WTC11 (cell line): ENCODE results near the gene DDX28. TPM values are rescaled to one million over a fixed set of nuclear protein-coding genes. Genes with fewer than 3 reads are reported as not detected.

ENCODE experiments used
- ATAC-seq: fragments of 200-7000 bp; cut with Tn5 transposase; 2 replicates; pipeline ENCODE4 v1.10.0; 2021; ENCODE audit warnings: mild to moderate bottlenecking, moderate library complexity
- CTCF ChIA-PET: fragments of 300-600 bp; sonication (Branson Sonifier 250); formaldehyde crosslinking; loops from one replicate; lab custom pipeline; 2021; ENCODE audit warnings: antibody characterized with exemption; lab: Charles Lee
- POLR2A ChIA-PET: fragments of 350-600 bp; sonication (Branson Sonifier 250); formaldehyde crosslinking; loops from one replicate; lab custom pipeline; 2021; ENCODE audit warnings: antibody characterized with exemption; lab: Charles Lee
- DNase-seq: peaks from one replicate; pipeline ENCODE4 v3.0.0; 2021; ENCODE audit warnings: low spot score
- H3K27ac Mint-ChIP-seq: 2 replicates; pipeline ENCODE4 v1.8.0; 2021; ENCODE audit warnings: mixed read lengths
- H3K27me3 Mint-ChIP-seq: 2 replicates; pipeline ENCODE4 v1.8.0; 2021; ENCODE audit warnings: low read depth, mild to moderate bottlenecking, moderate library complexity, mixed read lengths
- H3K36me3 Mint-ChIP-seq: 2 replicates; pipeline ENCODE4 v1.8.0; 2021; ENCODE audit warnings: mixed read lengths
- H3K4me1 Mint-ChIP-seq: 2 replicates; pipeline ENCODE4 v1.8.0; 2022; ENCODE audit warnings: mixed read lengths
- H3K4me3 Mint-ChIP-seq: 2 replicates; pipeline ENCODE4 v1.8.0; 2021; ENCODE audit warnings: mild to moderate bottlenecking, moderate library complexity, mixed read lengths
- H3K9me3 Mint-ChIP-seq: 2 replicates; pipeline ENCODE4 v1.8.0; 2021; ENCODE audit warnings: mixed read lengths
- CBFB ChIP-seq: sonication (generic); formaldehyde crosslinking; IDR thresholded peaks from 2 replicates; pipeline ENCODE4 v1.8.1; 2022; ENCODE audit warnings: mild to moderate bottlenecking, low read depth, missing genetic modification reagents
- FOXJ3 ChIP-seq: sonication (generic); formaldehyde crosslinking; IDR thresholded peaks from 2 replicates; pipeline ENCODE4 v1.9.0; 2021; ENCODE audit warnings: missing genetic modification reagents, mild to moderate bottlenecking, borderline replicate concordance
- JAZF1 ChIP-seq: fragments of 250-450 bp; sonication (Bioruptor Pico); IDR thresholded peaks from 2 replicates; pipeline ENCODE4 v1.9.0; 2021; ENCODE audit warnings: moderate library complexity, mild to moderate bottlenecking, inconsistent platforms
- KAT7 ChIP-seq: sonication (generic); formaldehyde crosslinking; IDR thresholded peaks from 2 replicates; pipeline ENCODE4 v1.8.1; 2023; ENCODE audit warnings: missing genetic modification reagents, mild to moderate bottlenecking, borderline replicate concordance
- MLX ChIP-seq: sonication (generic); formaldehyde crosslinking; IDR thresholded peaks from 2 replicates; pipeline ENCODE4 v1.8.1; 2023; ENCODE audit warnings: mild to moderate bottlenecking, missing genetic modification reagents, moderate library complexity
- MYBL2 ChIP-seq: sonication (generic); formaldehyde crosslinking; IDR thresholded peaks from 2 replicates; pipeline ENCODE4 v1.8.1; 2023; ENCODE audit warnings: mild to moderate bottlenecking, moderate library complexity, missing genetic modification reagents
- NFE2L1 ChIP-seq: sonication (generic); formaldehyde crosslinking; IDR thresholded peaks from 2 replicates; pipeline ENCODE4 v1.8.1; 2023; ENCODE audit warnings: missing genetic modification reagents
- PRDM15 ChIP-seq: sonication (generic); formaldehyde crosslinking; IDR thresholded peaks from 2 replicates; pipeline ENCODE4 v1.8.0; 2022; ENCODE audit warnings: missing genetic modification reagents
- RORB ChIP-seq: fragments of 250-450 bp; sonication (Bioruptor Pico); IDR thresholded peaks from 2 replicates; pipeline ENCODE4 v1.9.0; 2021; ENCODE audit warnings: mild to moderate bottlenecking
- TP53 ChIP-seq: sonication (generic); formaldehyde crosslinking; IDR thresholded peaks from 2 replicates; pipeline ENCODE4 v1.8.1; 2023; ENCODE audit warnings: mild to moderate bottlenecking, missing genetic modification reagents
- ZBTB43 ChIP-seq: sonication (generic); formaldehyde crosslinking; IDR thresholded peaks from 2 replicates; pipeline ENCODE4 v1.8.1; 2023; ENCODE audit warnings: mild to moderate bottlenecking, missing genetic modification reagents
- ZNF121 ChIP-seq: sonication (generic); formaldehyde crosslinking; IDR thresholded peaks from 2 replicates; pipeline ENCODE4 v1.8.0; 2023; ENCODE audit warnings: missing genetic modification reagents
- ZNF138 ChIP-seq: sonication (generic); formaldehyde crosslinking; conservative IDR thresholded peaks from 2 replicates; pipeline ENCODE4 v1.8.1; 2022; ENCODE audit warnings: mild to moderate bottlenecking, moderate library complexity, missing genetic modification reagents
- ZNF219 ChIP-seq: sonication (generic); formaldehyde crosslinking; IDR thresholded peaks from 2 replicates; pipeline ENCODE4 v1.8.0; 2023; ENCODE audit warnings: missing genetic modification reagents, mild to moderate bottlenecking, borderline replicate concordance
- ZNF232 ChIP-seq: sonication (generic); formaldehyde crosslinking; IDR thresholded peaks from 2 replicates; pipeline ENCODE4 v1.8.0; 2022; ENCODE audit warnings: mild to moderate bottlenecking, missing genetic modification reagents
- ZNF396 ChIP-seq: fragments of 250-450 bp; sonication (Bioruptor Pico); IDR thresholded peaks from 2 replicates; pipeline ENCODE4 v1.8.0; 2021; ENCODE audit warnings: mild to moderate bottlenecking, moderate library complexity, borderline replicate concordance
- total RNA-seq: library from RNA; stranded (reverse); gene quantifications from 3 replicates; pipeline ENCODE4 v1.2.3, GENCODE V29; 2021
- TF ChIP-seq, protein P1 (sequence below): sonication (generic); formaldehyde crosslinking; IDR thresholded peaks from 2 replicates; pipeline ENCODE4 v1.8.0; 2022; ENCODE audit warnings: mild to moderate bottlenecking, missing genetic modification reagents
- TF ChIP-seq, protein P2 (sequence below): fragments of 250-450 bp; sonication (Bioruptor Pico); IDR thresholded peaks from 2 replicates; pipeline ENCODE4 v1.9.0; 2021; ENCODE audit warnings: mild to moderate bottlenecking
- TF ChIP-seq, protein P3 (sequence below): fragments of 250-450 bp; sonication (Bioruptor Pico); IDR thresholded peaks from 2 replicates; pipeline ENCODE4 v2.1.2; 2022; ENCODE audit warnings: mild to moderate bottlenecking, moderate library complexity

The DDX28 gene
- total RNA-seq, 1 experiment from 2014 or later: 15.2 TPM

DNA sequence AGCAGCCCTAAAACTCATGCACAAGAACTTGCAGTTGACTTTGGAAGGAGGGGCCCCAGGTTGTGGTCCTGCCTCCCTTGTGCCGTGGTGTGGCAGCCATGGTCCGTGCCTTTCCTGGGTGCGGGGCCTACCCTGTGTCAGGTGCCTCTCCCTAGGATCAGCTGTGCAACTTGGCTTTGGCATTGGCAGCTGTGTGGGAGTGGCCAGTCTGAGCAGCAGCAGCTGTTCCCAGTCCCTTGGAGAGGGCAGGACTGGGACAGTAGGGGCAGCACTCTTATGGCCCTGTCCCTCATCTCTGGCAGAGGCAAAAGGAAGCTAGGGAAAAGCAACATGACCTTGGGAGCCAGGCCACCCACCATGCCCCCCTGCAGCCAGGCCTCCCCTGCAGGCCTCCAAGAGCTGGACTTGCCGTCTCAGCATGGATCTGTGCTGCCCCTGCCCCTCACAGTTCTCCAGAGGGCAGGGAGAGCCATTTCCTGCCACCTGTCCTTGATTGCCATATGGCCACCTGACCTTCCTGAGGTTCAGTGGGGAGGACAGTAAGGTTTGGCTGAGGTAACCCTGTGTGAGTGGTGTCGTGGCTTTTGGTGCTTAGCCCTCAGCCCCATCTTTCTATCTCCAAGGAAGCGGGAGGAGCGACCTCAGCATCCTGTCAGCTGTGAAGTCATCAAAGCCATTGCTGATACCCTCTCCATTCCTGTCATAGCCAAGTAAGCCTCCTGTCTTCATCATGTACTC is 46.6 kb upstream of the DDX28 start:
- H3K27me3 Mint-ChIP-seq: no peaks in the 10 kb centered on the region
- CTCF ChIA-PET: no interaction called here
- H3K27ac Mint-ChIP-seq: no peak overlapping the region
- H3K4me1 Mint-ChIP-seq: no peaks in the 10 kb centered on the region
- no peak for TF ChIP-seq MYBL2 (CRISPR knock-in tag)
- TF ChIP-seq ZNF138 (CRISPR knock-in tag): no peak
- TF ChIP-seq KAT7 (CRISPR knock-in tag): no peak
- no peak for TF ChIP-seq MLX (CRISPR knock-in tag)
- no peak for TF ChIP-seq FOXJ3 (CRISPR knock-in tag)
- no peak for TF ChIP-seq ZNF396 (CRISPR knock-in tag)
- TF ChIP-seq ZBTB43 (CRISPR knock-in tag): no peak
- TF ChIP-seq CBFB (CRISPR knock-in tag): no peak
- TF ChIP-seq, protein P1, sequence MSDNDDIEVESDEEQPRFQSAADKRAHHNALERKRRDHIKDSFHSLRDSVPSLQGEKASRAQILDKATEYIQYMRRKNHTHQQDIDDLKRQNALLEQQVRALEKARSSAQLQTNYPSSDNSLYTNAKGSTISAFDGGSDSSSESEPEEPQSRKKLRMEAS (CRISPR knock-in tag): no peak
- TF ChIP-seq TP53 (CRISPR knock-in tag): no peak
- no peak for TF ChIP-seq ZNF232
- TF ChIP-seq PRDM15: no peak
- TF ChIP-seq ZNF121: no peak
- TF ChIP-seq NFE2L1: no peak
- no peak for TF ChIP-seq JAZF1 (CRISPR knock-in tag)
- TF ChIP-seq, protein P2, sequence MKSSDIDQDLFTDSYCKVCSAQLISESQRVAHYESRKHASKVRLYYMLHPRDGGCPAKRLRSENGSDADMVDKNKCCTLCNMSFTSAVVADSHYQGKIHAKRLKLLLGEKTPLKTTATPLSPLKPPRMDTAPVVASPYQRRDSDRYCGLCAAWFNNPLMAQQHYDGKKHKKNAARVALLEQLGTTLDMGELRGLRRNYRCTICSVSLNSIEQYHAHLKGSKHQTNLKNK (CRISPR knock-in tag): no peak
- no peak for TF ChIP-seq RORB
- no peak for TF ChIP-seq ZNF219 (CRISPR knock-in tag)
- TF ChIP-seq, protein P3, sequence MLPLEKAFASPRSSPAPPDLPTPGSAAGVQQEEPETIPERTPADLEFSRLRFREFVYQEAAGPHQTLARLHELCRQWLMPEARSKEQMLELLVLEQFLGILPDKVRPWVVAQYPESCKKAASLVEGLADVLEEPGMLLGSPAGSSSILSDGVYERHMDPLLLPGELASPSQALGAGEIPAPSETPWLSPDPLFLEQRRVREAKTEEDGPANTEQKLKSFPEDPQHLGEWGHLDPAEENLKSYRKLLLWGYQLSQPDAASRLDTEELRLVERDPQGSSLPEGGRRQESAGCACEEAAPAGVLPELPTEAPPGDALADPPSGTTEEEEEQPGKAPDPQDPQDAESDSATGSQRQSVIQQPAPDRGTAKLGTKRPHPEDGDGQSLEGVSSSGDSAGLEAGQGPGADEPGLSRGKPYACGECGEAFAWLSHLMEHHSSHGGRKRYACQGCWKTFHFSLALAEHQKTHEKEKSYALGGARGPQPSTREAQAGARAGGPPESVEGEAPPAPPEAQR (CRISPR knock-in tag): no peak
- H3K4me3 Mint-ChIP-seq: no peak overlapping the region
- ATAC-seq (no peak), DNase-seq (no peak)
- H3K36me3 Mint-ChIP-seq: peaks cover 31% of the 10 kb centered on the region
- H3K9me3 Mint-ChIP-seq: no peaks in the 10 kb centered on the region
- POLR2A ChIA-PET: interaction anchor here (0.5 kb wide), 1 partner anchor 517 kb away, joined by 6 read pairs; no protein-coding TSS in a partner anchor
